ENCODE measurements around the gene RIN3.

DNA sequence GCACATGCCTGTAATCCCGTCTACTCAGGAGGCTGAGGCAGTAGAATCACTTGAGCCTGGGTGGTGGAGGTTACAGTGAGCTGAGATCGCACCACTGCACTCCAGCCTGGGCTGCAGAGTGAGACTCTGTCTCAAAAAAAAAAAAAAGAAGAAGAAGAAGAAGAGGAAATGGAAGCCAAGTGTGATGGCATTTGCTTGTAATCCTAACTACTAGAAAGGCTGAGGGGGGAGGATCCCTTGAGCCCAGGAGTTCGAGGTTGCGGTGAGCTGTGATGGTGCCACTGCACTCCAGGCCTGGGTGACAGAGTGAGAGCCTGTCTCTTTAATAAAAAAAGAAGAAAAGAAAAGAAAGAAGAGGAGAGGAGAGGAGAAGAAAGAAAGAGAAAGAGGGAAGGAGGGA lies 182.8 kb downstream of the RIN3 start:
- TF ChIP-seq, protein P1, sequence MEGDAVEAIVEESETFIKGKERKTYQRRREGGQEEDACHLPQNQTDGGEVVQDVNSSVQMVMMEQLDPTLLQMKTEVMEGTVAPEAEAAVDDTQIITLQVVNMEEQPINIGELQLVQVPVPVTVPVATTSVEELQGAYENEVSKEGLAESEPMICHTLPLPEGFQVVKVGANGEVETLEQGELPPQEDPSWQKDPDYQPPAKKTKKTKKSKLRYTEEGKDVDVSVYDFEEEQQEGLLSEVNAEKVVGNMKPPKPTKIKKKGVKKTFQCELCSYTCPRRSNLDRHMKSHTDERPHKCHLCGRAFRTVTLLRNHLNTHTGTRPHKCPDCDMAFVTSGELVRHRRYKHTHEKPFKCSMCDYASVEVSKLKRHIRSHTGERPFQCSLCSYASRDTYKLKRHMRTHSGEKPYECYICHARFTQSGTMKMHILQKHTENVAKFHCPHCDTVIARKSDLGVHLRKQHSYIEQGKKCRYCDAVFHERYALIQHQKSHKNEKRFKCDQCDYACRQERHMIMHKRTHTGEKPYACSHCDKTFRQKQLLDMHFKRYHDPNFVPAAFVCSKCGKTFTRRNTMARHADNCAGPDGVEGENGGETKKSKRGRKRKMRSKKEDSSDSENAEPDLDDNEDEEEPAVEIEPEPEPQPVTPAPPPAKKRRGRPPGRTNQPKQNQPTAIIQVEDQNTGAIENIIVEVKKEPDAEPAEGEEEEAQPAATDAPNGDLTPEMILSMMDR (IDR thresholded peaks at IDR 0.05), result no peak
- no peak for TF ChIP-seq POLR2A (IDR thresholded peaks at IDR 0.05)
